Tibial nerve (tissue), 4 donors: ENCODE results near the gene SFXN5.

Source experiments
- EP300 ChIP-seq, 2 donors: sonication (generic); formaldehyde crosslinking; IDR thresholded peaks; one replicate each; pipeline ENCODE4 v1.6.1; 2017; ENCODE audit warnings: antibody characterized with exemption in 2 of 2, mild to moderate bottlenecking in 1 of 2
- POLR2A ChIP-seq, 2 donors: fragments of 450-650 bp; IDR thresholded peaks; one replicate each; pipeline ENCODE4 v1.6.1; 2017; ENCODE audit warnings: antibody characterized with exemption in 2 of 2, mild to moderate bottlenecking in 2 of 2, moderate library complexity in 2 of 2
- TF ChIP-seq, protein P1 (sequence below), 5 experiments: fragments of 200-600 bp in 3 of 5; fragments of 450-650 bp in 2 of 5; sonication (generic) in 3 of 5; IDR thresholded peaks; one replicate each; pipeline ENCODE4 v1.5.1; 2016 to 2019; ENCODE audit warnings: antibody characterized with exemption in 5 of 5, mild to moderate bottlenecking in 3 of 5, moderate library complexity in 2 of 5

DNA sequence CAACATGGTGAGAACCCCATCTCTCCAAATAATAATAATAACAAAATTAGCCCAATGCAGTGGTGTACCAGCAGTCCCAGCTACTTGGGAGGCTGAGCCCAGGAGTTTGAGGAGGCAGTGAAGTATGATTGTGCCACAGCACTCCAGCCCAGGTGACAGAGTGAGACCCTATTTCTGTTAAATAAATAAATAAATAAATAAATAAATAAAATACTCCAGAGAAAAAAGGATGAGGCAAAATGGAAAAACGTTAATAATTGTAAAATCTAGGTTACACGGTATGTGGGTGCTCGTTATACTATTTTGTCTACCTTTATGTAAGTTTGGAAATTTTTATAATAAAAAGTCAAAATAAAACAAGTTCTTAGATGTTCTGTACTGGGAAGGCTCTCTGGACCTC is 162.8 kb downstream of the SFXN5 start:
- TF ChIP-seq POLR2A (IDR thresholded peaks at IDR 0.05) (no peak), EP300 (IDR thresholded peaks at IDR 0.05) (no peak)
- TF ChIP-seq, protein P1, sequence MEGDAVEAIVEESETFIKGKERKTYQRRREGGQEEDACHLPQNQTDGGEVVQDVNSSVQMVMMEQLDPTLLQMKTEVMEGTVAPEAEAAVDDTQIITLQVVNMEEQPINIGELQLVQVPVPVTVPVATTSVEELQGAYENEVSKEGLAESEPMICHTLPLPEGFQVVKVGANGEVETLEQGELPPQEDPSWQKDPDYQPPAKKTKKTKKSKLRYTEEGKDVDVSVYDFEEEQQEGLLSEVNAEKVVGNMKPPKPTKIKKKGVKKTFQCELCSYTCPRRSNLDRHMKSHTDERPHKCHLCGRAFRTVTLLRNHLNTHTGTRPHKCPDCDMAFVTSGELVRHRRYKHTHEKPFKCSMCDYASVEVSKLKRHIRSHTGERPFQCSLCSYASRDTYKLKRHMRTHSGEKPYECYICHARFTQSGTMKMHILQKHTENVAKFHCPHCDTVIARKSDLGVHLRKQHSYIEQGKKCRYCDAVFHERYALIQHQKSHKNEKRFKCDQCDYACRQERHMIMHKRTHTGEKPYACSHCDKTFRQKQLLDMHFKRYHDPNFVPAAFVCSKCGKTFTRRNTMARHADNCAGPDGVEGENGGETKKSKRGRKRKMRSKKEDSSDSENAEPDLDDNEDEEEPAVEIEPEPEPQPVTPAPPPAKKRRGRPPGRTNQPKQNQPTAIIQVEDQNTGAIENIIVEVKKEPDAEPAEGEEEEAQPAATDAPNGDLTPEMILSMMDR (IDR thresholded peaks at IDR 0.05): no peak
